LNCAP (cell line): ENCODE data around the gene UNC5A.
A peak's percentile ranks its signal among the peaks of the same experiment; 100 is the strongest.

Experiments
- TF ChIP-seq, protein P1 (sequence below): fragments of 450-650 bp; IDR thresholded peaks from 2 replicates; pipeline ENCODE4 v1.5.1; 2017; ENCODE audit warnings: mild to moderate bottlenecking

The UNC5A gene

DNA sequence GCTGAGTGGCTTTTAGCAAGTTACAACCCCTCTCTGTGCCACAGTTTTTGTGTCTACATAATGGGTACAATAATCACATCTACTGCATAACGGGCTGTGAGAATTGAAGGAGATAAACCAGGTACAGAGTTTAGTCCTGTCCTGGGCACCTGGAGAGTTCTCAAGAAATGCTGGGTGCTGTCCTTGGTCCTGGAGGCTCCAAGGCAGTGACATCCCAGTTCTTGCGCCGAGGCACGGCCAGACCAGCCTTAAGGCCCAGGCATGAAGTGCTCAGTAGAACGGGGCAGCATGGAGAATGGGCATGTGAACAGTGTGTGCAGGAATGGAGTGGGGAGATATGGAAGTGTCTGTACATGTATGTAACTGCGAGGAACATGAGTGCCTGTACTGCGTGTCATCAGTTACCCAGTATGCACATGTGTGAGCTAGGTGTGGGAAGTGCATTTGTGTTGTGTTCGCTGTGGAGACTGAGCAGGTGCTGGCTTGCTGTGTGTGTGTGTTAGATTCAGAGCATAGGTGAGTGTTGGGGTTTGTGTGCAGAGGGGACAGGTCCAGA, 6.3 kb upstream of the UNC5A start:
- TF ChIP-seq, protein P1, sequence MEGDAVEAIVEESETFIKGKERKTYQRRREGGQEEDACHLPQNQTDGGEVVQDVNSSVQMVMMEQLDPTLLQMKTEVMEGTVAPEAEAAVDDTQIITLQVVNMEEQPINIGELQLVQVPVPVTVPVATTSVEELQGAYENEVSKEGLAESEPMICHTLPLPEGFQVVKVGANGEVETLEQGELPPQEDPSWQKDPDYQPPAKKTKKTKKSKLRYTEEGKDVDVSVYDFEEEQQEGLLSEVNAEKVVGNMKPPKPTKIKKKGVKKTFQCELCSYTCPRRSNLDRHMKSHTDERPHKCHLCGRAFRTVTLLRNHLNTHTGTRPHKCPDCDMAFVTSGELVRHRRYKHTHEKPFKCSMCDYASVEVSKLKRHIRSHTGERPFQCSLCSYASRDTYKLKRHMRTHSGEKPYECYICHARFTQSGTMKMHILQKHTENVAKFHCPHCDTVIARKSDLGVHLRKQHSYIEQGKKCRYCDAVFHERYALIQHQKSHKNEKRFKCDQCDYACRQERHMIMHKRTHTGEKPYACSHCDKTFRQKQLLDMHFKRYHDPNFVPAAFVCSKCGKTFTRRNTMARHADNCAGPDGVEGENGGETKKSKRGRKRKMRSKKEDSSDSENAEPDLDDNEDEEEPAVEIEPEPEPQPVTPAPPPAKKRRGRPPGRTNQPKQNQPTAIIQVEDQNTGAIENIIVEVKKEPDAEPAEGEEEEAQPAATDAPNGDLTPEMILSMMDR: no peak

DNA sequence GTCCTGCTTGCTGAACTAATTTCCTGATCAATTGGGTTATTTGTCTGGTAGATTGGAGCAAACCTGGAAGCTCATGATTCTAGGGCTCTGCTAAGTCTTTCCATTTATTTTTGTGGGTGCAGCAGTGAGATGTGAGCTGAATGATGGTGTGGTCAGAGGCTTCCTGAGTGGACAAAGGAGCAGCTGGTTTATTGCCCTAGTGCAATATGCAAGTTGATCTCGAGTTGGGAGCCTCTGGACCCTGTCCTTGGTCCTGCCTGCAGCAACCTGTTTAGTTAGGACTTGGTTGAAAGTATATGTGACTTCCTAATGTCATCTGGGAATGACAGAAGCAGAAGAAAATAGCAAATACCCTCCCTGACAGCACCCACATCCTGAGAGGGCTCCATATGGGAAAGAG, 4.2 kb upstream of the UNC5A start:
- TF ChIP-seq, protein P1: no peak

GRCh38 chr5:176809544-176810080, 747 bp upstream of the UNC5A start:
- TF ChIP-seq, protein P1: no peak

DNA sequence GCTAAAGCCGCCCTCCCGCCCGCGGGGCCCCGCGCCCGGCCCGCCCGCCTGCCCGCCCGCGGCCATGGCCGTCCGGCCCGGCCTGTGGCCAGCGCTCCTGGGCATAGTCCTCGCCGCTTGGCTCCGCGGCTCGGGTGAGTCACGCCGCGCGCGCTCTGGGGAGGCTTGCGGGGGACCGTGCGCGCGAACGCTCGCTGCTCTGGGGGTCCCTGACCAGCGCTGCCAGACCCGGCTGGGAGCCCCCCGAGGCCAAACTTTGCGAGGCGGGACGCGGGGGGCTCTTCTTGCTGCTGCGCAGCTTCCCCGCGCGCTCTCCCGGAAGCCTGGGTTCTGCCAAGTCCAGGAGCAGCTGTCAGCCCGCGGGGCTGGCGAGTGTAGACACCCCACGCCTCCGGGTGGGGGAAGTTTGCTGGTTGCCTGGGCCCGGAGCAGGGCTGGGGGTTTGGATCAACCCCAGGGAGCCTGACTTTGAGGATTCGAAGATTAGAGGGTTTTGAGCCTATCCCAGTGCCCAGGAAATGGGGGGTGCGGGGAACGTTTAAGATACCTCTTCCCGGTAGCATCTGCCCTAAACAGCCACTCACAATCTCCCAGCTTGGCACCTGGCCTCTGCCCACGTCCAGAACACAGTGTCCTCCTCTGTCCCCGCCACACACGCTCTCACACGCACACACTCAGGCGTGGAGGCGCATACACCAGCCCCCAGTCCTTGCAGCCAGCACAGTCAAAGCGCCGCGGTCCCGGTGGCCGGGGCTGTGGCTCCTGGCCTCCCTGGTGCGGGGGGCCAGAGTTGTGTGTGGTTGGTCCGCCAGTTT, 535 bp downstream of the UNC5A start:
- TF ChIP-seq, protein P1: no peak

DNA sequence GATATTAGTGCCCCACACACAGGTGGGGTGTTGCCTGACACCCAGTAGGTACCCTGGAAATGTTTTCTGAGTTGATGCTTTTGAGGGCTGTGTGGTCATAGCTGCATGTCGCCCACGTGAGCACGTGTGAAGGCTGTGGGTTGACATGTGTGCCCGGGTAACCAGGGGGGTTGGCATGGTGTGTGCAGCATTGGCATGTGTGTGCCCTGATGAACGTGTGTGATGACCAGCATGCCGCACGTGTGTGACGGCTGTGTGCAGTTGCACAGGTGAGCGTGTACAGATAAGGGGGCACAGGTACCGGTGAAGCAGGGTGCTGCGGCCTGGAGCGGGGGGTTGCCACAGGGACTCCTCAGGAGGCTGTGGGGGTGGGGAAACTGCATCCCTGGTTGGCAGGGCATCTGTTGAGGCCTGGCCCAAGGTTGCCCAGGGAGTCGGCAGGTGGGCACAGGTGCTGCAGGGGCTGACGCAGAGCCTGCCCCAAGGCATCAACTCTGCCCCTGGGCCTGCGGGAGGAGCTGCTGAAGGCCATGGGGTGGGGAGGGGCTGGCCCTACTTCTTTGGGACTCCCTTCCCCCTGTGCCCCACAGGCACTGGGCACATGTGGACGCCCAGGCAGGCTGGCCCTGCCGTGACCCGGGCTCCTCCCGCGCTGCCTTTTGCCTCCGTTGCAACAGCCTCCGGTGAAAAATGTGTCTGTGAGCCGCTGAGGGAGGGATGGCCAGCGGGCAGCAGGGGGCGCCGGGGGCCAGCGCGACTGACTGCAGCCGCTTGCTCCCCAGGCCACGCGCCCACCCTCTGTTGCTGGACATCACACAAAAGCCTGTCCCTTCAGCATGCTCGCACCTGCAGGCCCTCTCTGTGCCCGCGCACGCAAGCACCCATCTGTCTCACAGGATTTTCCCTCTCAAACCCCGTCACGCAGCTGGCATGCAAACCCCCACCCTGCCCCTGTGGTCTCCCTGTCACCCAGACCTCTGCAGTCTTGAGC, 2.2 kb downstream of the UNC5A start:
- TF ChIP-seq, protein P1: peak; percentile 50

DNA sequence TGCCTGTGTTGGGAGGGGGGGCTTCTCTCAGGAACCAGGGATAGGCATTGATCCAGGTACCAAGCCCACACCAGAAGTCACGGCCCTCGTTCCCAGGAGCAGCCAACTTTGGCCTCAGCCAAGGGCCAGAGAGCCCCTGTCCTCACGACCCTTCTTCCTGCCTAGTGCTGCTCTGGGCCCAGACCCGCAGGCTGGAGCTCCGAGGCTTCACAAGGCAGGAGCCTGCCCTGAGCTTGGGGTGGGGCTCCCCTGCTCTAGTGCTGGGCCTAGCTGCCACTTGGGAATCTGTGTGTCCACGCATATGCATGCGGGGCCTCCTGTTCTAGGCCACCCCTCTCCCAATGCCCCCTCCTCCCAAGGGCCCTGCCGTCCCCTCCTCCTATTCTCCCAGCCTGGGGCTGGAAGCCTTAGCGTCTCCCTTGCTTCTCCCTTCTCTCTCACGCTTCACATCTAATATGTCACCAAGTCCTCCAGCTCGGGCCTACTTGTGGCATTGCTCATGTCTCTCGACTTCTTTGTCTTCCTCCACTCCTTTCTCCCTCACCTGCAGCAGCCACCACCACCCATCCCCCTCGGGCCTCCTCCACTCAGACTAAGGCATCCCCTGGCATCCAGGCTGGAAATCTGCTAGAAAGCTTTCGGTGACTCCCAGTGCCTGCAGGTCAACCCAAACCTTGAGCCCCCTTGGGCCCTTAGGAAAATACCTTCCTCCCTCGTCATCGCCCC, 3.4 kb downstream of the UNC5A start:
- TF ChIP-seq, protein P1: no peak

GRCh38 chr5:176814313-176814685, 3.9 kb downstream of the UNC5A start:
- TF ChIP-seq, protein P1: no peak
